ENCODE results near the gene ENAH. TPM values are rescaled to one million over a fixed set of nuclear protein-coding genes. Genes with fewer than 3 reads are reported as not detected.

Gene ENAH
- polyA plus RNA-seq, 1 donor (not counting 4 experiments of a cell fraction or from before 2014, with no cell fraction given), result 61.0 TPM

DNA sequence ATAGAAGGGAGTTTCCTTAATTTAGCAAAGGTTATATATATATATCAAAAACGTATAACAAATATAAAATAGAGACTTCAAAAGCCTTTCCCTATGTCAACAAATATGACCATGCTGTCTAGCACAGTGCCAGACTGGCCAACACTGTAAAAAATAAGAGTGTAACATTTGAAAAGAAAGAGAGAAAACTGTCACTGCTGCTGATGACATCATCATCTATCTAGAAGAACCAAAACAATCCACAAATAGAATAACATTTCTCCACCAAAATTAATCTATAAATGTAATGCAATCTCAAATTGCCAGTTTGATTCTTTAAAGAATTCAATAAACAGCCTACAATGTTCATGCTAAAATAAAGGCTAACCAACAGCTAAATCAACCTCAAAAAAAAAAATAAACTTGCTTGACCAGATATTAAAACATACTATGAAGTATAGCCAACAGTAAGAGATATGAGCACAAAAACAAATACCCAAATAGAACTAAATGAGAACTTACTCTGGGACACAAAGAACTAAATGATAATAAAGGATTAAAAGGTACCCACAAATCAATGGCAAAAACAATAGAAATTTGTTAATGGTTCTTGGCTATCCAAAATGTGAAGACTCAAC, 50.2 kb downstream of the ENAH start:
- H4K20me1 ChIP-seq (ENCODE audit: control insufficient read depth, extremely low read depth, insufficient read depth, low read length), result no peaks in the 10 kb centered on the region
- H3K9ac ChIP-seq (ENCODE audit: control insufficient read depth, extremely low read depth, insufficient read depth, low read length), result no peak overlapping the region
- dilution Hi-C loops (cut with MboI; ENCODE audit: extremely low pct_ligation_motif_present, low sequenced_read_pairs), result no loop called here
- no peaks in the 10 kb centered on the region for H3K9me3 ChIP-seq (ENCODE audit: control insufficient read depth, low read depth, low read length)
- H3K4me3 ChIP-seq (ENCODE audit: control insufficient read depth in 2 of 3, extremely low read depth in 1 of 3, insufficient read depth in 2 of 3, low read depth in 1 of 3, low read length in 3 of 3), result no peak overlapping the region
- peaks cover 51% of the 10 kb centered on the region for H3K79me2 ChIP-seq (ENCODE audit: control insufficient read depth, insufficient read depth, low read length)
- H3K4me2 ChIP-seq (ENCODE audit: control insufficient read depth, extremely low read depth, insufficient read depth, low read depth, low read length), result no peak overlapping the region
- H3K9me1 ChIP-seq (ENCODE audit: control insufficient read depth, extremely low read depth, insufficient read depth, low read length), result no peaks in the 10 kb centered on the region
- no peak overlapping the region for H3K27ac ChIP-seq (ENCODE audit: control insufficient read depth, insufficient read depth, low read length)
- DNase-seq (ENCODE audit: low read depth, low spot score), result no peak
- TF ChIP-seq, protein P1, sequence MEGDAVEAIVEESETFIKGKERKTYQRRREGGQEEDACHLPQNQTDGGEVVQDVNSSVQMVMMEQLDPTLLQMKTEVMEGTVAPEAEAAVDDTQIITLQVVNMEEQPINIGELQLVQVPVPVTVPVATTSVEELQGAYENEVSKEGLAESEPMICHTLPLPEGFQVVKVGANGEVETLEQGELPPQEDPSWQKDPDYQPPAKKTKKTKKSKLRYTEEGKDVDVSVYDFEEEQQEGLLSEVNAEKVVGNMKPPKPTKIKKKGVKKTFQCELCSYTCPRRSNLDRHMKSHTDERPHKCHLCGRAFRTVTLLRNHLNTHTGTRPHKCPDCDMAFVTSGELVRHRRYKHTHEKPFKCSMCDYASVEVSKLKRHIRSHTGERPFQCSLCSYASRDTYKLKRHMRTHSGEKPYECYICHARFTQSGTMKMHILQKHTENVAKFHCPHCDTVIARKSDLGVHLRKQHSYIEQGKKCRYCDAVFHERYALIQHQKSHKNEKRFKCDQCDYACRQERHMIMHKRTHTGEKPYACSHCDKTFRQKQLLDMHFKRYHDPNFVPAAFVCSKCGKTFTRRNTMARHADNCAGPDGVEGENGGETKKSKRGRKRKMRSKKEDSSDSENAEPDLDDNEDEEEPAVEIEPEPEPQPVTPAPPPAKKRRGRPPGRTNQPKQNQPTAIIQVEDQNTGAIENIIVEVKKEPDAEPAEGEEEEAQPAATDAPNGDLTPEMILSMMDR (optimal IDR thresholded peaks at IDR 0.05 in 1 of 3, IDR thresholded peaks at IDR 0.05 in 1 of 3, conservative IDR thresholded peaks at IDR 0.05 in 1 of 3; ENCODE audit: extremely low read depth in 1 of 3, insufficient read depth in 2 of 3, low read length in 3 of 3), result no peak
- TF ChIP-seq EZH2 (IDR thresholded peaks at IDR 0.05; ENCODE audit: low read length), result no peak
- H3K27me3 ChIP-seq (ENCODE audit: control insufficient read depth, extremely low read depth, insufficient read depth, low read length), result no peaks in the 10 kb centered on the region
- no peaks in the 10 kb centered on the region for H3K36me3 ChIP-seq (ENCODE audit: control insufficient read depth in 2 of 2, extremely low read depth in 1 of 2, insufficient read depth in 2 of 2, low read length in 2 of 2)
- FAIRE-seq, result no peak
- H2AFZ ChIP-seq (ENCODE audit: control insufficient read depth, low read length), result no peak overlapping the region
- H3K4me1 ChIP-seq (ENCODE audit: control insufficient read depth, extremely low read depth, insufficient read depth, low read length), result peaks cover 18% of the 10 kb centered on the region

DNA sequence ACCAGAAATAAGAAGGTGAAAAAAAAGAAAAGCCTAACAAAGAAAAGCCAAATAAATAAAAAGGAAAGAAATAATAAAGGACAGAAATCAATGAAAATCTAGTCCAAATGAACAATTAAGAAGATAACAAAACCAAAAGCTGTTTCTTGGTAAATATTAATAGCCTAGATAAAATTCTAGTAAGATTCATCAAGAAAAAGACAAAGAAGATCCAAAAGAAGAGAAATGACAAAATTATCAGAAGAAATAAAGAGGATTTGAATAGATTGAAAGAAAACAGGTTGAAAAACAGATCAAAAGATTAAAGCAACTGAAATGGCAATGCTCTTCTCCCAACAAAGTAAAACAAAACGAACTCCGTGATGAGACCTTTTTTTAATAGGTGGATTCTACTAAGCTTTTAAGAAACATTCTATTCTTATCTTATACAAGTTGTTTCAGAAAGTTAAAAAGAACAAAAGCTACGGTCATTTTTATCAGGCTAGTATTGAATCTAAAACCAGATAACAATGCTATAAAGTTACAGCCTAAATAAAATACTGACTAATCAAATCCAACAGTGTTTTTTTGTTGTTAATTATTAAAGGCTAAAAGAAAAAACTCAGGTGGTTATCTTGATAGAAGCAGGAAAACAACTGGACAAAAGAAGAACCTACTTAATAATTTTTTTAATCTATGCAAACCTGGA, 50.9 kb downstream of the ENAH start:
- Histone ChIP-seq H3K4me2 (ENCODE audit: control insufficient read depth, extremely low read depth, insufficient read depth, low read depth, low read length) (no peak overlapping the region), H3K4me3 (ENCODE audit: control insufficient read depth in 2 of 3, extremely low read depth in 1 of 3, insufficient read depth in 2 of 3, low read depth in 1 of 3, low read length in 3 of 3) (no peak overlapping the region), H3K27ac (ENCODE audit: control insufficient read depth, insufficient read depth, low read length) (no peak overlapping the region), H3K36me3 (ENCODE audit: control insufficient read depth in 2 of 2, extremely low read depth in 1 of 2, insufficient read depth in 2 of 2, low read length in 2 of 2) (no peaks in the 10 kb centered on the region), H2AFZ (ENCODE audit: control insufficient read depth, low read length) (no peak overlapping the region), H3K27me3 (ENCODE audit: control insufficient read depth, extremely low read depth, insufficient read depth, low read length) (no peaks in the 10 kb centered on the region), H3K9me1 (ENCODE audit: control insufficient read depth, extremely low read depth, insufficient read depth, low read length) (no peaks in the 10 kb centered on the region), H4K20me1 (ENCODE audit: control insufficient read depth, extremely low read depth, insufficient read depth, low read length) (no peaks in the 10 kb centered on the region), H3K9me3 (ENCODE audit: control insufficient read depth, low read depth, low read length) (no peaks in the 10 kb centered on the region), H3K79me2 (ENCODE audit: control insufficient read depth, insufficient read depth, low read length) (peaks cover 47% of the 10 kb centered on the region), H3K4me1 (ENCODE audit: control insufficient read depth, extremely low read depth, insufficient read depth, low read length) (peaks cover 18% of the 10 kb centered on the region), H3K9ac (ENCODE audit: control insufficient read depth, extremely low read depth, insufficient read depth, low read length) (no peak overlapping the region)
- TF ChIP-seq EZH2 (IDR thresholded peaks at IDR 0.05; ENCODE audit: low read length), result no peak
- TF ChIP-seq, protein P1 (optimal IDR thresholded peaks at IDR 0.05 in 1 of 3, IDR thresholded peaks at IDR 0.05 in 1 of 3, conservative IDR thresholded peaks at IDR 0.05 in 1 of 3; ENCODE audit: extremely low read depth in 1 of 3, insufficient read depth in 2 of 3, low read length in 3 of 3), result no peak
- FAIRE-seq (no peak), DNase-seq (ENCODE audit: low read depth, low spot score) (no peak)
- dilution Hi-C loops (cut with MboI; ENCODE audit: extremely low pct_ligation_motif_present, low sequenced_read_pairs), result no loop called here
